ENCODE results near the gene DPF3. TPM values are rescaled to one million over a fixed set of nuclear protein-coding genes. Genes with fewer than 3 reads are reported as not detected.

Gene DPF3
- total RNA-seq, 1 donor from 2014 or later: 3.0 TPM

- peaks cover 6% of the 10 kb centered on the region for H3K36me3 Mint-ChIP-seq (ENCODE audit: low read depth, unreplicated experiment)
- H3K4me1 Mint-ChIP-seq (ENCODE audit: unreplicated experiment): peaks cover 10% of the 10 kb centered on the region
- H3K4me3 Mint-ChIP-seq (ENCODE audit: unreplicated experiment): no peak overlapping the region
- H3K27ac Mint-ChIP-seq (ENCODE audit: unreplicated experiment): no peak overlapping the region
- H3K27me3 Mint-ChIP-seq (ENCODE audit: unreplicated experiment): peaks cover 3% of the 10 kb centered on the region
- H3K9me3 Mint-ChIP-seq (ENCODE audit: unreplicated experiment): no peaks in the 10 kb centered on the region
- TF ChIP-seq, protein P1, sequence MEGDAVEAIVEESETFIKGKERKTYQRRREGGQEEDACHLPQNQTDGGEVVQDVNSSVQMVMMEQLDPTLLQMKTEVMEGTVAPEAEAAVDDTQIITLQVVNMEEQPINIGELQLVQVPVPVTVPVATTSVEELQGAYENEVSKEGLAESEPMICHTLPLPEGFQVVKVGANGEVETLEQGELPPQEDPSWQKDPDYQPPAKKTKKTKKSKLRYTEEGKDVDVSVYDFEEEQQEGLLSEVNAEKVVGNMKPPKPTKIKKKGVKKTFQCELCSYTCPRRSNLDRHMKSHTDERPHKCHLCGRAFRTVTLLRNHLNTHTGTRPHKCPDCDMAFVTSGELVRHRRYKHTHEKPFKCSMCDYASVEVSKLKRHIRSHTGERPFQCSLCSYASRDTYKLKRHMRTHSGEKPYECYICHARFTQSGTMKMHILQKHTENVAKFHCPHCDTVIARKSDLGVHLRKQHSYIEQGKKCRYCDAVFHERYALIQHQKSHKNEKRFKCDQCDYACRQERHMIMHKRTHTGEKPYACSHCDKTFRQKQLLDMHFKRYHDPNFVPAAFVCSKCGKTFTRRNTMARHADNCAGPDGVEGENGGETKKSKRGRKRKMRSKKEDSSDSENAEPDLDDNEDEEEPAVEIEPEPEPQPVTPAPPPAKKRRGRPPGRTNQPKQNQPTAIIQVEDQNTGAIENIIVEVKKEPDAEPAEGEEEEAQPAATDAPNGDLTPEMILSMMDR (IDR thresholded peaks at IDR 0.05; ENCODE audit: unreplicated experiment): no peak
- no peak for DNase-seq (ENCODE audit: low spot score)
Measured at GRCh38 chr14:72882047-72882446, 11.9 kb downstream of the DPF3 start.

DNA sequence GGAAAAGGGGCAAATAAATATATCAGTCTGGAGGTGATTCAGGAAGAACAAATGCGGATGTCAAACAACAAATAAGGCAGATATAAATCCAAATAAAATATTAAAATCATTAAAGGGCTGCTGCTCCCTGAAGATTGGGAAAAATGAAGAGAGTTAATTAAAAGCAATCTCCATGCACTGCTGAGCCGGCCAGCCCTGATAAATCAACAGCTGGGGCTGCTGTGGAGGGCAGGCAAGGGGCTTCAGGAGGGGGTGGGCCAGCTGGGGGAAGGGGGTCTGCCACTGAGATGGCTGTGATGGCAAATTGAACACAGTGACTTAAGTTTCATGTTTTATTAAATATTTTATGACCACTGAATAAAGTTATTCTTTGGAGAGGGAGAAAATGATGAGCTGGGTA lies 12.4 kb downstream of the DPF3 start:
- TF ChIP-seq, protein P1 (IDR thresholded peaks at IDR 0.05; ENCODE audit: unreplicated experiment): no peak
- H3K9me3 Mint-ChIP-seq (ENCODE audit: unreplicated experiment): no peaks in the 10 kb centered on the region
- no peak for DNase-seq (ENCODE audit: low spot score)
- H3K27ac Mint-ChIP-seq (ENCODE audit: unreplicated experiment): no peak overlapping the region
- H3K4me1 Mint-ChIP-seq (ENCODE audit: unreplicated experiment): peaks cover 13% of the 10 kb centered on the region
- peaks cover 3% of the 10 kb centered on the region for H3K27me3 Mint-ChIP-seq (ENCODE audit: unreplicated experiment)
- H3K4me3 Mint-ChIP-seq (ENCODE audit: unreplicated experiment): no peak overlapping the region
- peaks cover 6% of the 10 kb centered on the region for H3K36me3 Mint-ChIP-seq (ENCODE audit: low read depth, unreplicated experiment)

GRCh38 chr14:72880820-72881219 lies 13.1 kb downstream of the DPF3 start:
- H3K27ac Mint-ChIP-seq (ENCODE audit: unreplicated experiment): no peak overlapping the region
- peaks cover 3% of the 10 kb centered on the region for H3K36me3 Mint-ChIP-seq (ENCODE audit: low read depth, unreplicated experiment)
- H3K4me3 Mint-ChIP-seq (ENCODE audit: unreplicated experiment): no peak overlapping the region
- peaks cover 3% of the 10 kb centered on the region for H3K27me3 Mint-ChIP-seq (ENCODE audit: unreplicated experiment)
- no peaks in the 10 kb centered on the region for H3K9me3 Mint-ChIP-seq (ENCODE audit: unreplicated experiment)
- TF ChIP-seq, protein P1 (IDR thresholded peaks at IDR 0.05; ENCODE audit: unreplicated experiment): no peak
- DNase-seq (ENCODE audit: low spot score): no peak
- H3K4me1 Mint-ChIP-seq (ENCODE audit: unreplicated experiment): peaks cover 13% of the 10 kb centered on the region

GRCh38 chr14:72880164-72880563 lies 13.7 kb downstream of the DPF3 start:
- no peak for DNase-seq (ENCODE audit: low spot score)
- Mint-ChIP-seq H3K36me3 (ENCODE audit: low read depth, unreplicated experiment) (no peaks in the 10 kb centered on the region), H3K4me1 (ENCODE audit: unreplicated experiment) (peaks cover 13% of the 10 kb centered on the region), H3K27me3 (ENCODE audit: unreplicated experiment) (peaks cover 3% of the 10 kb centered on the region), H3K27ac (ENCODE audit: unreplicated experiment) (no peak overlapping the region), H3K4me3 (ENCODE audit: unreplicated experiment) (no peak overlapping the region), H3K9me3 (ENCODE audit: unreplicated experiment) (no peaks in the 10 kb centered on the region)
- TF ChIP-seq, protein P1 (IDR thresholded peaks at IDR 0.05; ENCODE audit: unreplicated experiment): no peak

- Mint-ChIP-seq H3K36me3 (ENCODE audit: low read depth, unreplicated experiment) (no peaks in the 10 kb centered on the region), H3K9me3 (ENCODE audit: unreplicated experiment) (no peaks in the 10 kb centered on the region), H3K27ac (ENCODE audit: unreplicated experiment) (no peak overlapping the region), H3K4me1 (ENCODE audit: unreplicated experiment) (peaks cover 13% of the 10 kb centered on the region), H3K4me3 (ENCODE audit: unreplicated experiment) (no peak overlapping the region), H3K27me3 (ENCODE audit: unreplicated experiment) (peaks cover 3% of the 10 kb centered on the region)
- TF ChIP-seq, protein P1 (IDR thresholded peaks at IDR 0.05; ENCODE audit: unreplicated experiment): no peak
- DNase-seq (ENCODE audit: low spot score): no peak
Measured at GRCh38 chr14:72879431-72879830, 14.5 kb downstream of the DPF3 start.

Measured in endothelial cell (in vitro differentiated cells).